Heart left ventricle (tissue), 13 donors: ENCODE results near the gene UBALD2.

Experiments
- CTCF ChIP-seq, 12 donors: fragments of 200-600 bp; sonication (generic) in 4 of 12; IDR thresholded peaks; one replicate each; pipeline versions ENCODE4 v1.5.0 to v1.8.0; 2018 to 2022; ENCODE audit warnings: antibody characterized with exemption in 12 of 12, mild to moderate bottlenecking in 5 of 12
- POLR2A ChIP-seq, 2 donors: fragments of 450-650 bp; IDR thresholded peaks; one replicate each; pipeline ENCODE4 v1.6.1; 2017; ENCODE audit warnings: antibody characterized with exemption in 2 of 2, mild to moderate bottlenecking in 2 of 2, moderate library complexity in 2 of 2
- donor health status: ischemic (EF 13 %, LVEDD 7.1; RV severe dilation, severe dysfunction).
- donor health status: DM: no; HTN: yes; CAD: no.
- donor health status: DM: no; HTN: no; CAD: no.
- donor health status: ischemic (EF 25% LVEDD 6.9; RV normal size, moderate dysfunction).
- donor health status: ischemic (EF 25% LVEDD 5.7; RV mildly dilated, moderate dysfunction).
- donor health status: ischemic (EF 35%, LVEDD 5.7; RV mildly dilated, moderate dysfunction).
- donor health status: nonischemic (EF 11% LVEDD 7.7; RV severe dilation, severe dysfunction).
- donor health status: DM: yes; HTN: yes; CAD: no.
- donor health status: PGD.
- donor health status: ischemic (EF 29% LVEDD 5.4; RV normal size, mild dysfunction).
- donor health status: nonischemic (EF 23%, LVEDD 6.1; RV moderate dilation, normal function).

GRCh38 chr17:76223802-76224201 is 41.3 kb upstream of the UBALD2 start:
- no peak for TF ChIP-seq CTCF (IDR thresholded peaks at IDR 0.05)
- TF ChIP-seq POLR2A (IDR thresholded peaks at IDR 0.05), result no peak
